Small intestine (tissue), 7 donors: ENCODE data around the gene SLC12A7. TPM values are rescaled to one million over a fixed set of nuclear protein-coding genes. Genes with fewer than 3 reads are reported as not detected.
"Not testable (repeated sequence)": the region's sequence is repeated elsewhere in the genome, so short reads cannot be mapped to it uniquely, and the experiment has no call there.

Experiments used
- DNase-seq, 2 donors: peaks; one replicate each; pipeline versions ENCODE4 v3.0.0 to v3.0.0-alpha.2; 2013
- FAIRE-seq: peaks from 2 replicates; lab custom pipeline; 2012; peaks lifted over from hg19 to GRCh38; lab: Jason Lieb, UNC
- H3K27ac ChIP-seq, 3 donors: one replicate each; pipeline ENCODE4 v1.5.1; 2013; ENCODE audit warnings: low read length in 2 of 3, mild to moderate bottlenecking in 2 of 3, control low read depth in 1 of 3, inconsistent platforms in 1 of 3, low read depth in 1 of 3, moderate library complexity in 1 of 3
- H3K27me3 ChIP-seq, 3 donors: one replicate each; pipeline ENCODE4 v1.6.1; 2013; ENCODE audit warnings: low read length in 3 of 3, inconsistent platforms in 1 of 3; ENCODE audit not compliant: control insufficient read depth in 3 of 3, insufficient read depth in 3 of 3
- H3K36me3 ChIP-seq, 3 donors: one replicate each; pipeline ENCODE4 v1.6.1; 2013; ENCODE audit warnings: low read length in 3 of 3, inconsistent platforms in 1 of 3, low read depth in 1 of 3, mild to moderate bottlenecking in 1 of 3, moderate library complexity in 1 of 3; ENCODE audit not compliant: control insufficient read depth in 3 of 3, insufficient read depth in 2 of 3
- H3K4me1 ChIP-seq, 3 donors: one replicate each; pipeline ENCODE4 v1.6.1; 2013; ENCODE audit warnings: low read length in 2 of 3, inconsistent platforms in 1 of 3, low read depth in 1 of 3, mild to moderate bottlenecking in 1 of 3, moderate library complexity in 1 of 3; ENCODE audit not compliant: control insufficient read depth in 3 of 3, insufficient read depth in 2 of 3
- H3K4me3 ChIP-seq, 3 donors: one replicate each; pipeline ENCODE4 v1.5.1; 2013; ENCODE audit warnings: low read length in 3 of 3, control low read depth in 1 of 3, inconsistent platforms in 1 of 3, low read depth in 1 of 3, mild to moderate bottlenecking in 1 of 3, moderate library complexity in 1 of 3
- H3K9me3 ChIP-seq, 2 donors: one replicate each; pipeline ENCODE4 v1.6.1; 2013; ENCODE audit warnings: low read depth in 1 of 2, low read length in 1 of 2; ENCODE audit not compliant: control insufficient read depth in 2 of 2, insufficient read depth in 1 of 2
- WGBS, 3 donors: extraction: QIAGEN DNeasy Blood & Tissue Kit; methylation state at CpG; one replicate each; pipeline ENCODE4 v1.1.7; 2013; 5-methylcytosine and 5-hydroxymethylcytosine counted together
- polyA plus RNA-seq, 4 donors: library from polyadenylated mRNA; stranded (reverse) in 3 of 4; unstranded in 1 of 4; fragments of 200-250 nt in 3 of 4; fragments of 120-200 nt in 1 of 4; gene quantifications; one replicate each; pipeline versions ENCODE4 v1.2.1 to v1.2.3, GENCODE V29; 2013
- donor health status: healthy with polysubstance abuse.
- donor health status: control.
- donor health status: control.
- donor health status: Bipolar disorder and iron deficiency.
- donor health status: healthy.

Gene SLC12A7
- polyA plus RNA-seq, 4 donors: 32.7 to 79.9 (median 44.5) TPM

- no peak for DNase-seq
- 45 to 60% (median 58%) methylated on average over 11 of the region's 11 CpGs for WGBS, 3 donors
- FAIRE-seq: no peak
- peaks cover 0 to 90% (median 0%) of the 10 kb centered on the region in 3 donors for H3K36me3 ChIP-seq
- H3K4me3 ChIP-seq: no peak overlapping the region
- no peaks in the 10 kb centered on the region for H3K9me3 ChIP-seq
- no peaks in the 10 kb centered on the region for H3K27me3 ChIP-seq
- H3K4me1 ChIP-seq: peaks cover 18 to 84% (median 33%) of the 10 kb centered on the region in 3 donors
- H3K27ac ChIP-seq: peak overlapping the region in 1 of 3 donors; percentile 94
Observed at GRCh38 chr5:1103093-1103492, 8.8 kb downstream of the SLC12A7 start.

- DNase-seq (peak; percentile 44 to 53), FAIRE-seq (no peak)
- Histone ChIP-seq H3K27ac (peak overlapping the region in 2 of 3 donors; percentile 10 to 94), H3K9me3 (no peaks in the 10 kb centered on the region), H3K36me3 (peaks cover 0 to 88% (median 0%) of the 10 kb centered on the region in 3 donors), H3K4me3 (no peak overlapping the region), H3K4me1 (peaks cover 18 to 75% (median 33%) of the 10 kb centered on the region in 3 donors), H3K27me3 (no peaks in the 10 kb centered on the region)
- 28 to 46% (median 34%) methylated on average over 23 of the region's 23 CpGs for WGBS, 3 donors
Observed at GRCh38 chr5:1101961-1102713, 9.7 kb downstream of the SLC12A7 start.

- no peaks in the 10 kb centered on the region for H3K9me3 ChIP-seq
- H3K27me3 ChIP-seq: no peaks in the 10 kb centered on the region
- H3K27ac ChIP-seq: peak overlapping the region in 1 of 3 donors; percentile 11
- WGBS, 3 donors: 77 to 81% (median 81%) methylated on average over 32 to 33 of the region's 33 CpGs
- H3K4me1 ChIP-seq: peaks cover 18 to 63% (median 33%) of the 10 kb centered on the region in 3 donors
- FAIRE-seq: no peak
- peaks cover 0 to 86% (median 2%) of the 10 kb centered on the region in 3 donors for H3K36me3 ChIP-seq
- H3K4me3 ChIP-seq: no peak overlapping the region
- DNase-seq: no peak
Observed at GRCh38 chr5:1100664-1101574, 10.9 kb downstream of the SLC12A7 start.

GRCh38 chr5:1099926-1100663, 11.8 kb downstream of the SLC12A7 start:
- peaks cover 15 to 56% (median 27%) of the 10 kb centered on the region in 3 donors for H3K4me1 ChIP-seq
- 81 to 88% (median 83%) methylated on average over 47 to 48 of the region's 48 CpGs for WGBS, 3 donors
- H3K9me3 ChIP-seq: no peaks in the 10 kb centered on the region
- H3K36me3 ChIP-seq: peaks cover 0 to 88% (median 3%) of the 10 kb centered on the region in 3 donors
- no peak for DNase-seq
- H3K27ac ChIP-seq: peak overlapping the region in 1 of 3 donors; percentile 23
- H3K27me3 ChIP-seq: no peaks in the 10 kb centered on the region
- FAIRE-seq: no peak
- no peak overlapping the region for H3K4me3 ChIP-seq

GRCh38 chr5:1098986-1099597, 12.8 kb downstream of the SLC12A7 start:
- peaks cover 15 to 46% (median 20%) of the 10 kb centered on the region in 3 donors for H3K4me1 ChIP-seq
- DNase-seq (peak in 1 of 2 donors; percentile 74), FAIRE-seq (no peak)
- H3K36me3 ChIP-seq: peaks cover 0 to 88% (median 3%) of the 10 kb centered on the region in 3 donors
- H3K27me3 ChIP-seq: no peaks in the 10 kb centered on the region
- H3K9me3 ChIP-seq: no peaks in the 10 kb centered on the region
- H3K4me3 ChIP-seq: no peak overlapping the region
- no peak overlapping the region for H3K27ac ChIP-seq
- 52 to 69% (median 54%) methylated on average over 22 to 28 of the region's 28 CpGs for WGBS, 3 donors

GRCh38 chr5:1097988-1098385, 13.9 kb downstream of the SLC12A7 start:
- H3K36me3 ChIP-seq: peaks cover 3 to 90% (median 7%) of the 10 kb centered on the region in 3 donors
- H3K4me3 ChIP-seq, H3K27ac ChIP-seq, H3K9me3 ChIP-seq, DNase-seq, H3K27me3 ChIP-seq, FAIRE-seq: not testable (repeated sequence)
- peaks cover 8 to 43% (median 10%) of the 10 kb centered on the region in 3 donors for H3K4me1 ChIP-seq
- WGBS, 3 donors: 61 to 72% (median 70%) methylated on average over 7 of the region's 7 CpGs

GRCh38 chr5:1097381-1097987, 14.4 kb downstream of the SLC12A7 start:
- Histone ChIP-seq H3K4me1 (peaks cover 8 to 40% (median 11%) of the 10 kb centered on the region in 3 donors), H3K27ac (peak overlapping the region in 1 of 3 donors; percentile 6), H3K9me3 (no peaks in the 10 kb centered on the region), H3K36me3 (peaks cover 3 to 90% (median 7%) of the 10 kb centered on the region in 3 donors), H3K4me3 (no peak overlapping the region), H3K27me3 (no peaks in the 10 kb centered on the region)
- 72 to 79% (median 78%) methylated on average over 22 of the region's 22 CpGs for WGBS, 3 donors
- no peak for DNase-seq
- no peak for FAIRE-seq
